ENCODE measurements around the gene CPHXL2.

Gene CPHXL2

DNA sequence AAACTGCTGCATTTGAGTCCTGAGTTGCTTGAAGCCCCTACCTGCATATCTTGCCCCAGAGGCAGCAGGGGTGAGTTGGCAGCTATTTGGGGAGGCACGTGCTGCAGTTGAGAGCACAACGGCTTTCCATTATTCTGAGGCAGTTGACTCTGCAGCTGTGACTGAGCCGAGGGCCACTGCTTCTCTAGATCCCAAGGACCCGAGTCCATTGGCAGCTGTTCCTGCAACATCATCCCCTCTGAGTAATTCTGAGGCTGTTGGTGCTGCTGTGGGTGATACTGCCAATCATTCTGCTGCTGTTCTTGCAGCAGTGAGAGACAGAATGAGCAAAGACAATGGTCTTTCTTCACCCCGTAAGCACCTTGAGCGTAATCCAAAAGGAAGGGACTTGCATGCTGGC is 16.5 kb downstream of the CPHXL2 start:
- peaks cover 41% of the 10 kb centered on the region for H3K36me3 ChIP-seq (ENCODE audit: low read depth)
- H3K27ac ChIP-seq (ENCODE audit: poor library complexity, severe bottlenecking): no peak overlapping the region
- TF ChIP-seq, protein P1, sequence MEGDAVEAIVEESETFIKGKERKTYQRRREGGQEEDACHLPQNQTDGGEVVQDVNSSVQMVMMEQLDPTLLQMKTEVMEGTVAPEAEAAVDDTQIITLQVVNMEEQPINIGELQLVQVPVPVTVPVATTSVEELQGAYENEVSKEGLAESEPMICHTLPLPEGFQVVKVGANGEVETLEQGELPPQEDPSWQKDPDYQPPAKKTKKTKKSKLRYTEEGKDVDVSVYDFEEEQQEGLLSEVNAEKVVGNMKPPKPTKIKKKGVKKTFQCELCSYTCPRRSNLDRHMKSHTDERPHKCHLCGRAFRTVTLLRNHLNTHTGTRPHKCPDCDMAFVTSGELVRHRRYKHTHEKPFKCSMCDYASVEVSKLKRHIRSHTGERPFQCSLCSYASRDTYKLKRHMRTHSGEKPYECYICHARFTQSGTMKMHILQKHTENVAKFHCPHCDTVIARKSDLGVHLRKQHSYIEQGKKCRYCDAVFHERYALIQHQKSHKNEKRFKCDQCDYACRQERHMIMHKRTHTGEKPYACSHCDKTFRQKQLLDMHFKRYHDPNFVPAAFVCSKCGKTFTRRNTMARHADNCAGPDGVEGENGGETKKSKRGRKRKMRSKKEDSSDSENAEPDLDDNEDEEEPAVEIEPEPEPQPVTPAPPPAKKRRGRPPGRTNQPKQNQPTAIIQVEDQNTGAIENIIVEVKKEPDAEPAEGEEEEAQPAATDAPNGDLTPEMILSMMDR (IDR thresholded peaks at IDR 0.05; ENCODE audit: poor library complexity, severe bottlenecking): no peak
- ATAC-seq (ENCODE audit: low read depth): no peak
- no peaks in the 10 kb centered on the region for H3K4me1 ChIP-seq (ENCODE audit: insufficient read depth, poor library complexity, severe bottlenecking)
- H3K4me3 ChIP-seq (ENCODE audit: severe bottlenecking): no peak overlapping the region
- DNase-seq (ENCODE audit: low spot score): no peak
- H3K9me3 ChIP-seq (ENCODE audit: severe bottlenecking): no peaks in the 10 kb centered on the region
- H3K27me3 ChIP-seq (ENCODE audit: insufficient read depth, poor library complexity, severe bottlenecking): no peaks in the 10 kb centered on the region

- Histone ChIP-seq H3K36me3 (ENCODE audit: low read depth) (peaks cover 62% of the 10 kb centered on the region), H3K27ac (ENCODE audit: poor library complexity, severe bottlenecking) (no peak overlapping the region), H3K27me3 (ENCODE audit: insufficient read depth, poor library complexity, severe bottlenecking) (no peaks in the 10 kb centered on the region), H3K9me3 (ENCODE audit: severe bottlenecking) (no peaks in the 10 kb centered on the region), H3K4me3 (ENCODE audit: severe bottlenecking) (no peak overlapping the region), H3K4me1 (ENCODE audit: insufficient read depth, poor library complexity, severe bottlenecking) (no peaks in the 10 kb centered on the region)
- DNase-seq (ENCODE audit: low spot score) (no peak), ATAC-seq (ENCODE audit: low read depth) (no peak)
- TF ChIP-seq, protein P1 (IDR thresholded peaks at IDR 0.05; ENCODE audit: poor library complexity, severe bottlenecking): no peak
Observed at GRCh38 chr16:75658175-75658574, 18.6 kb downstream of the CPHXL2 start.

GRCh38 chr16:75653922-75654321 is 22.9 kb downstream of the CPHXL2 start:
- no peak for ATAC-seq (ENCODE audit: low read depth)

DNA sequence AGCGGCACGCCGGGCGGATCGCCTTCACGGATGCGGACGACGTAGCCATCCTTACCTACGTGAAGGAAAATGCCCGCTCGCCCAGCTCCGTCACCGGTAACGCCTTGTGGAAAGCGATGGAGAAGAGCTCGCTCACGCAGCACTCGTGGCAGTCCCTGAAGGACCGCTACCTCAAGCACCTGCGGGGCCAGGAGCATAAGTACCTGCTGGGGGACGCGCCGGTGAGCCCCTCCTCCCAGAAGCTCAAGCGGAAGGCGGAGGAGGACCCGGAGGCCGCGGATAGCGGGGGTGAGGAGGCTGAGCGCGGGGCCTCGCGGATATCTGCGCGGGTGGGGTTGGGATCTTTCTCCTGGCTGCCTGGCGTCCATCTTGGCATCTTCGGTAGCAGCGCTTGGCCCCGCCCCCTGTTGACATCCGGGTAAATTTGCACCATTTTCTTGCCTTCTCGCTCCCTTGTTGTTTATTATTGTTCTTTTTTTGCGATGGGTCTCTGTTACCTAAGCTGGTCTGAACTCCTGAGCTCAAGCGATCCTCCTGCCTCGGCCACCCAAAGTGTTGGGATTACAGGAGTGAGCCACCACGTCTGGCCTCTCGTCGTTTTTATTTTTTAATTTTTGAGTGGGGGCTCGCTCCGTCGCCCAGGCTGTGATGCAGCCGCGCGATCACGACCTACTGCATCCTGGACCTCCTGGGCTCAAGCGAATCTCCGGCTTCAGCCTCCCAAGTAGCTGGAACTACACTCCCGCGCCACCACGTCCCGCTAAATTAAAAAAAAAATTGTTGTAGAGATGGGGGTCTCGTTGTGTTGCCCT is 28.3 kb downstream of the CPHXL2 start:
- Histone ChIP-seq H3K9me3 (ENCODE audit: severe bottlenecking) (no peaks in the 10 kb centered on the region), H3K4me1 (ENCODE audit: insufficient read depth, poor library complexity, severe bottlenecking) (peaks cover 17% of the 10 kb centered on the region), H3K4me3 (ENCODE audit: severe bottlenecking) (peak overlapping the region; percentile 75), H3K27ac (ENCODE audit: poor library complexity, severe bottlenecking) (peak overlapping the region; percentile 84), H3K36me3 (ENCODE audit: low read depth) (peaks cover 57% of the 10 kb centered on the region), H3K27me3 (ENCODE audit: insufficient read depth, poor library complexity, severe bottlenecking) (no peaks in the 10 kb centered on the region)
- peak; percentile 80 for DNase-seq (ENCODE audit: low spot score)
- ATAC-seq (ENCODE audit: low read depth): peak; percentile 33
- TF ChIP-seq, protein P1 (IDR thresholded peaks at IDR 0.05; ENCODE audit: poor library complexity, severe bottlenecking): no peak

More at GRCh38 chr16:75653922-75654321, 22.9 kb downstream of the CPHXL2 start:
- no peak overlapping the region for H3K27ac ChIP-seq (ENCODE audit: poor library complexity, severe bottlenecking)
- peaks cover 80% of the 10 kb centered on the region for H3K36me3 ChIP-seq (ENCODE audit: low read depth)
- H3K27me3 ChIP-seq (ENCODE audit: insufficient read depth, poor library complexity, severe bottlenecking): no peaks in the 10 kb centered on the region
- TF ChIP-seq, protein P1 (IDR thresholded peaks at IDR 0.05; ENCODE audit: poor library complexity, severe bottlenecking): no peak
- no peaks in the 10 kb centered on the region for H3K9me3 ChIP-seq (ENCODE audit: severe bottlenecking)
- H3K4me1 ChIP-seq (ENCODE audit: insufficient read depth, poor library complexity, severe bottlenecking): peaks cover 14% of the 10 kb centered on the region
- no peak overlapping the region for H3K4me3 ChIP-seq (ENCODE audit: severe bottlenecking)
- no peak for DNase-seq (ENCODE audit: low spot score)

Data from RWPE2 (cell line).